Heart right ventricle (tissue), 16 donors: ENCODE measurements around the gene DBF4. TPM values are rescaled to one million over a fixed set of nuclear protein-coding genes. Genes with fewer than 3 reads are reported as not detected.
"Not testable (repeated sequence)": the region's sequence is repeated elsewhere in the genome, so short reads cannot be mapped to it uniquely, and the experiment has no call there.

Experiments used
- ATAC-seq, 8 donors: fragments of 200-7000 bp; cut with Tn5 transposase; one replicate each; pipeline ENCODE4 v1.9.1; 2020; ENCODE audit warnings: mild to moderate bottlenecking in 8 of 8, moderate library complexity in 8 of 8, moderate number of reproducible peaks in 1 of 8
- DNase-seq, 2 donors: peaks; one replicate each; pipeline ENCODE4 v3.0.0-alpha.2; 2020
- H3K27ac ChIP-seq, 10 donors: fragments of 200-600 bp; sonication (generic) in 2 of 10; one replicate each; pipeline versions ENCODE4 v1.5.0 to v1.8.0; 2020 to 2022; ENCODE audit warnings: mild to moderate bottlenecking in 3 of 10
- H3K27me3 ChIP-seq, 7 donors: fragments of 200-600 bp; one replicate each; pipeline ENCODE4 v1.8.0; 2021 to 2022; ENCODE audit warnings: mild to moderate bottlenecking in 2 of 7
- H3K36me3 ChIP-seq, 9 donors: fragments of 200-600 bp; sonication (generic) in 1 of 9; one replicate each; pipeline versions ENCODE4 v1.5.0 to v1.8.0; 2020 to 2022; ENCODE audit warnings: mild to moderate bottlenecking in 2 of 9
- H3K4me1 ChIP-seq, 9 donors: fragments of 200-600 bp; sonication (generic) in 1 of 9; one replicate each; pipeline versions ENCODE4 v1.5.0 to v1.8.0; 2020 to 2022; ENCODE audit warnings: mild to moderate bottlenecking in 4 of 9
- H3K4me3 ChIP-seq, 10 donors: fragments of 200-600 bp; sonication (generic) in 2 of 10; one replicate each; pipeline versions ENCODE4 v1.5.0 to v1.8.0; 2020 to 2022; ENCODE audit warnings: mild to moderate bottlenecking in 7 of 10, moderate library complexity in 2 of 10
- H3K9me3 ChIP-seq, 11 donors: fragments of 200-600 bp in 10 of 11; sonication (generic) in 2 of 11; one replicate each; pipeline versions ENCODE4 v1.5.0 to v1.8.0; 2013 to 2022; ENCODE audit warnings: mild to moderate bottlenecking in 2 of 11, control low read depth in 1 of 11, moderate library complexity in 1 of 11
- CTCF ChIP-seq, 9 donors: fragments of 200-600 bp; sonication (generic) in 2 of 9; IDR thresholded peaks; one replicate each; pipeline versions ENCODE4 v1.5.0 to v1.8.0; 2021 to 2022; ENCODE audit warnings: antibody characterized with exemption in 9 of 9, mild to moderate bottlenecking in 5 of 9, moderate library complexity in 1 of 9
- WGBS, 2 donors: extraction: QIAGEN DNeasy Blood & Tissue Kit; methylation state at CpG; one replicate each; pipeline ENCODE4 v1.1.7; 2013; ENCODE audit warnings: inconsistent platforms in 1 of 2; 5-methylcytosine and 5-hydroxymethylcytosine counted together
- intact Hi-C, 10 donors: fragments of 100-400 bp; cut with DNase I; formaldehyde crosslinking; loops; one replicate each; pipeline versions ENCODE4 v1.11.1 to v1.14.2; 2022
- long read RNA-seq, 3 donors: library from polyadenylated mRNA; unstranded; transcript quantifications; one replicate each; pipeline ENCODE4 v2.0.0, GENCODE V29; 2020 to 2021
- polyA plus RNA-seq, 2 donors: library from polyadenylated mRNA; stranded (reverse); fragments of 200-250 nt; gene quantifications; one replicate each; pipeline ENCODE4 v1.2.3, GENCODE V29; 2013
- total RNA-seq, 10 donors: library from RNA; stranded (reverse); fragmentation: NEBNext Ultra II Directional in 3 of 10; extraction: Animal tissue kit (Norgen Biotek cat#: 25700) in 3 of 10; gene quantifications; one replicate each; pipeline versions ENCODE4 v1.2.1 to v1.2.4, GENCODE V29; 2021 to 2023
- donor health status: Arrhythmogenic right ventricular cardiomyopathy.
- donor health status: ischemic (EF 13 %, LVEDD 7.1; RV severe dilation, severe dysfunction).
- donor health status: healthy with polysubstance abuse.
- donor health status: DM: no; HTN: yes; CAD: no.
- donor health status: DM: no; HTN: no; CAD: no.
- donor health status: ischemic (EF 25% LVEDD 6.9; RV normal size, moderate dysfunction).
- donor health status: ischemic (EF 25% LVEDD 5.7; RV mildly dilated, moderate dysfunction).
- donor health status: healthy.
- donor health status: DM: yes; HTN: yes; CAD: no.
- donor health status: Ischemic cardiomyopathy.
- donor health status: ischemic (EF 35%, LVEDD 5.7; RV mildly dilated, moderate dysfunction).
- donor health status: nonischemic (EF 11% LVEDD 7.7; RV severe dilation, severe dysfunction).
- donor health status: DM: yes; HTN: yes; CAD: no.
- donor health status: PGD.
- donor health status: ischemic (EF 29% LVEDD 5.4; RV normal size, mild dysfunction).
- donor health status: nonischemic (EF 23%, LVEDD 6.1; RV moderate dilation, normal function).

DBF4 gene
- total RNA-seq (1 to 10 TPM; 1.2 to 5.2 (median 1.9) TPM), polyA plus RNA-seq (1 to 10 TPM; 1.5 to 3.1 TPM)
- long read RNA-seq, donor 1, partial matches to known transcripts = 1 of 2 reads
- long read RNA-seq, donor 1, other reads (novel, unspliced or antisense) = 1 of 2 reads
- long read RNA-seq, donor 2, partial matches to known transcripts = 0 of 2 reads
- long read RNA-seq, donor 2, other reads (novel, unspliced or antisense) = 2 of 2 reads
- long read RNA-seq, donor 3, partial matches to known transcripts = 0 of 3 reads
- long read RNA-seq, donor 3, other reads (novel, unspliced or antisense) = 2 of 3 reads

GRCh38 chr7:87876040-87876868 lies at the start of gene DBF4, which contains the start of gene SLC25A40:
DBF4 (plus strand) TSS chr7:87876493; CDS start chr7:87876733, 240 bp downstream.
SLC25A40 (minus strand) TSS chr7:87876360; CDS start chr7:87858727, 17,633 bp downstream.
- 1 to 3% methylated on average over 77 to 84 of the region's 84 CpGs for WGBS, 2 donors
- peaks cover 0 to 19% (median 0%) of the 10 kb centered on the region in 9 donors for H3K36me3 ChIP-seq
- H3K9me3 ChIP-seq = peaks cover 0 to 17% (median 12%) of the 10 kb centered on the region in 11 donors
- no peaks in the 10 kb centered on the region for H3K27me3 ChIP-seq
- H3K4me3 ChIP-seq = peak within 1 kb of the TSS; percentile 64 to 93 (median 84)
- DNase-seq = peak; percentile 95 to 96
- TF ChIP-seq CTCF (IDR thresholded peaks at IDR 0.05) = no peak
- peaks cover 0 to 52% (median 26%) of the 10 kb centered on the region in 9 donors for H3K4me1 ChIP-seq
- peak; percentile 97 to 100 (median 98) for ATAC-seq
- peak within 1 kb of the TSS; percentile 76 to 93 (median 90) for H3K27ac ChIP-seq
- intact Hi-C loops = loop anchor here in 3 of 10 donors (2.0 to 10.0 kb wide), 5 partner anchors 75 to 531 kb away; partner anchors contain the start of genes CROT (in 2 of the 3) and RUNDC3B (in 1 of the 3)

GRCh38 chr7:87828383-87828782 lies 47.9 kb upstream of the DBF4 start:
- DNase-seq, intact Hi-C loops: not testable (repeated sequence)
- WGBS, 2 donors = 97 to 99% methylated on average over 1 of the region's 1 CpG

GRCh38 chr7:87831097-87831496 lies 45.2 kb upstream of the DBF4 start:
- WGBS, 2 donors = 97 to 100% methylated on average over 1 of the region's 1 CpG
- Histone ChIP-seq H3K4me3 (no peak overlapping the region), H3K4me1 (no peaks in the 10 kb centered on the region), H3K27me3 (no peaks in the 10 kb centered on the region), H3K27ac (no peak overlapping the region), H3K36me3 (peaks cover 0 to 39% (median 0%) of the 10 kb centered on the region in 9 donors), H3K9me3 (peaks cover 0 to 10% (median 0%) of the 10 kb centered on the region in 11 donors)
- intact Hi-C loops = no loop called here
- TF ChIP-seq CTCF (IDR thresholded peaks at IDR 0.05) = no peak
- DNase-seq (no peak), ATAC-seq (no peak)

More at GRCh38 chr7:87828383-87828782, 47.9 kb upstream of the DBF4 start:
- H3K9me3 ChIP-seq = peaks cover 0 to 31% (median 0%) of the 10 kb centered on the region in 11 donors
- not testable (repeated sequence) for H3K4me3 ChIP-seq, H3K27ac ChIP-seq, H3K4me1 ChIP-seq, H3K27me3 ChIP-seq, ATAC-seq
- peaks cover 0 to 24% (median 0%) of the 10 kb centered on the region in 9 donors for H3K36me3 ChIP-seq

- WGBS, 2 donors = 93 to 95% methylated on average over 1 of the region's 1 CpG
- intact Hi-C loops = no loop called here
- ATAC-seq = no peak
- Histone ChIP-seq H3K27me3 (no peaks in the 10 kb centered on the region), H3K9me3 (peaks cover 0 to 10% (median 0%) of the 10 kb centered on the region in 11 donors), H3K27ac (no peak overlapping the region), H3K4me1 (no peaks in the 10 kb centered on the region), H3K36me3 (peaks cover 0 to 48% (median 0%) of the 10 kb centered on the region in 9 donors), H3K4me3 (no peak overlapping the region)
- no peak for TF ChIP-seq CTCF (IDR thresholded peaks at IDR 0.05)
- no peak for DNase-seq
These were observed 43.2 kb upstream of the DBF4 start for GRCh38 chr7:87833130-87833529.
